ENCODE measurements around the gene THRAP3.

Gene THRAP3

GRCh38 chr1:36253161-36253862 lies 29.1 kb downstream of the THRAP3 start:
- peak; percentile 57 for DNase-seq

- DNase-seq, result no peak
These were observed 32.5 kb downstream of the THRAP3 start for GRCh38 chr1:36256558-36257374.

DNA sequence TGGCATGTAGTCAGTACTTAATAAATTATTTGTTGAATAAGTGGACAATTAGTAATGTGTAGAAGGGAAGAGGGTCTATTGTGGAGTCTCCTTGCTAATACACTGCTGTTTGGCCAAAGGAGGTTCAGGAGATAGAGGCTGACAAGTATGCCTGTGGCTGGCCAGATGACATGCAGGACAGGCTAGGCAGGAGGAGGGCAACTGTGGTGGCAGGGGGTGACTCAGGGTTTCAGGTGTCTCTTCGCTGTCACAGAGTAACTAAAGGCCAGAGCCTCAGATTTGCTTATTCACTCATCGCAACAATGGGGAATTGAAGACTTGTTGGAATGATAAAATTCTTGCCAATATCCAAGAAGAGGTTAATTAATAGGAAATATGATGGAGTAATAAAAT lies 33.1 kb downstream of the THRAP3 start:
- DNase-seq, result peak; percentile 42

- no peak for DNase-seq
These were observed 34.7 kb downstream of the THRAP3 start for GRCh38 chr1:36258960-36259344.

DNA sequence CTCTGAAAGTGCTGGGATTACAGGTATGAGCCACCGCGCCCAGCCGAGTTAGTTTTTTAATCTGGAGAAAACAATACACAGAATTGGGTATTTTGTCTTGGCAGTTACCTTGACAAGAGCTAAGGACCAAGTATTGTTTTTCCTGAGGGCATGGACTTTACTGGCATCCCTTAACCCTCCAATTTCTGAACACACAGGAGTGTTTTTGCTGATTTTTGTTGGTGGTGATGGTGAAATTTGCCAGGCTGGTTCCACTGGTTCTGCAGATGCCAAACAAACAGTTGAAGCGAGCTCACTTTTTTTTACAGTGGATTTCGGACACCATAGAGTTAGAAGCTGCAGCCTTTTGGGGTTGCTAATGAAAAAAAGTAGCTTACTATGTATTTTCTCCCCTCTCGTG lies 44.7 kb downstream of the THRAP3 start:
- no peak for DNase-seq

DNA sequence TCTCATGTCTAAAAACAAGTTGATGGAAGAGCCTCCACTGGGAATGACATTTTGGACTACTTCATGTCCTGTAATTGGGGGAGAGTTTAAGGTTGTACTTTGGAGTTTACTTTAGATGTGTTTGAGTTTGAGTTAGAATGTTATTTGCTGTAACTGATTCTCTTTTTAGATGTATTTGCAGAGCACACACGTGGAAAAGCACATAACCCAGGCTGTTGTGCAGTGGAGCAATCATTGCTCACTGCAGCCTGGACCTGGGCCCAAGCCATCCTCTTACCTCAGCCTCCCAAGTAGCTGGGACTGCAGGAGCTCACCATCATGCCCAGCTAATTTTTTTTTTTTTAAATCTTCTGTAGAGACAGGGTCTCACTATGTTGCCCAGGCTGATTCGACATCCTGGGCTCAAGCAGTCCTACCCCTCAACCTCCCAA lies 45.2 kb downstream of the THRAP3 start:
- no peak for DNase-seq

DNA sequence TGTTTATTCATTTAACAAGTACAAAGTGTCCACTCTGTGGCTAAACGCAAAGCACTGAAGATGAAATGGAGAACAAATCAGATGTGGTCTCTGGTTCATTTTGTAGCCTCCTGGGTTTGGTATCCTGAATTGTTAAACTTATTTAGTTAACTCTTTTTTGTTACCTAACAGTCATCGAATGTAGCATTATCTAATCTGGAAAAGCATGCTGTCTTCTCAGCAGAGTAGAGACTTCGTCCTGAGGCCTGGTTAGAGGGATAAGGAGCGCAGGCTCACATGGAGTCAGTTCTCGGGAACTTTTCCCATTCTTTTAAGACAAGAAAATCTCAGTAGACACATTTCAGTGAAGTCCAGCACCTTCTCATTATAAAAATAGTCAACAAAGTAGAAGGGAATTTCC lies 48.8 kb downstream of the THRAP3 start:
- no peak for DNase-seq

- no peak for DNase-seq
These were observed 50.0 kb downstream of the THRAP3 start for GRCh38 chr1:36274201-36274600.

DNA sequence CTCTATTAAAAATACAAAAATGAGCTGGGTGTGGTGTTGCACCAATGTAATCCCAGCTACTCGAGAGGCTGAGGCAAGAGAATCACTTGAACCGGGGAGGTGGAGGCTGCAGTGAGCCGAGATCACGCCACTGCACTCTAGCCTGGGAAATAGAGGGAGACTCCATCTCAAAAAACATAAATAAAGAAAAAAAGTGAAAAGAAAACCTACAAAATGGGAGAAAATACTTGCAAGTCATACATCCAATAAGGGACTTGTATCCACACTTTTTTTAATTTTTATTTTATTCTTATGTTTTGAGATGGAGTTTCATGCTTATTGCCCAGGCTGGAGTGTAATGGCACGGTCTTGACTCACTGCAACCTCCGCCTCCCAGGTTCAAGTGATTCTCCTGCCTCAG lies 52.4 kb downstream of the THRAP3 start:
- DNase-seq, result no peak

- no peak for DNase-seq
These were observed 55.0 kb downstream of the THRAP3 start for GRCh38 chr1:36279110-36279788.

DNA sequence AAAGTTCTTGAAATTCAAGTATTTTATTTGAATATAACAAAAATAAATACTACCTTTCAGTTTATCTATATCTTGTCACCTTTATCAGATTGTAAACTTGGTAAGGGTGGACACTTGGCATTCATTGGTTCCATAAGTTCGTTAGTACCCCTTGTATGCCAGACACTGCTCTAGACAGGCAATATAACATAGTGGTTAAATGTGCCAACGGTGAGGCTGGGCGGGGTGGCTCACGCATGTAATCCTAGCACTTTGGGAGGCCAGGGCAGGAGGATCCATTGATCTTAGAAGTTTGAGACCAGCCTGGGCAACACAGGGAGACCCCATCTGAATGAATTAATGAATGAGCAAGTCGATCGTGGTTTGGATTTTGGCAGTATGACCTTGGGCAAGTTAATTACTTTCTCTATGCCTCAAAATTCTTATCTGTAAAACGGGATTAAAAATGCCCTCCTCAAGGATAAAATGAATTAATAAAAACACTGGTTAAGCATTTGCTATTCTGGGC lies 55.6 kb downstream of the THRAP3 start:
- DNase-seq, result no peak

DNA sequence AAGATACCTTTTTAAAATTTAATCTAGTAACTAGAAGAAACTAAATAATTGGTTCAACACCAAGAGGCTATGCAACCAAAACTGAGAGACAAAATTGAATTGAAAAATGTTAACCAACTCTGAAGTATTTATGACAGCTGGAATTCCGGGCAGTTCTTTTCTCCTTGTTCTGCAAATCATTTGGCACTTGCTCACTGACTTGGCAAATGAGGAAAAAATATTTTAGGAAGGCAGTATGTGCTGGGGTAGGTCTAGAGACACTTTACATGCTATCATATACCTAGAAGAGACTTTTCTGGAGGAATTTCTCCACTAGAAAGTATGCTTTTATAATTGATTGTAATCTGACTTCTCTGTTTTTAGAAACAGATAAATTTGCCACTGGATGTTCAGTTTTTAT lies 59.8 kb downstream of the THRAP3 start:
- no peak for DNase-seq

DNA sequence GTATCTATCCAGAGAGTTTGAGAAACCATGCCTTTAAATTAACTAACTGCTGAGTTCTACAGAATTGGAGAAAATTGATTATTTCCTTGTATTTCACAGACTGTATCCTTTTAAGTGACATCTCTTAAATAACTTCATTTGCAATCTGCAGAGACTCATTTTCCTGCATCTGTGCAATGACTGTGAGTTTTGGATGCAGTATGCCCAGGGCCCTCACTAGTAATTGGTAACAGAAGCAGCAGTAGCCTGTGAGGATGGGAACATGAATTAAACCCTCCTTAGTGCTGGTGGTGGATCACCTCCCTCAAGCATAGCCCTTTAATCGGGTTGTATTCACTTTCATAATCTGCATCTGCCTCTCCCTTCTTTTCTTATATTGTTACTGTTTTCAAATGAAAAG lies 60.3 kb downstream of the THRAP3 start:
- DNase-seq, result no peak

GRCh38 chr1:36285443-36286101 lies 61.3 kb downstream of the THRAP3 start:
- peak; percentile 87 for DNase-seq

DNA sequence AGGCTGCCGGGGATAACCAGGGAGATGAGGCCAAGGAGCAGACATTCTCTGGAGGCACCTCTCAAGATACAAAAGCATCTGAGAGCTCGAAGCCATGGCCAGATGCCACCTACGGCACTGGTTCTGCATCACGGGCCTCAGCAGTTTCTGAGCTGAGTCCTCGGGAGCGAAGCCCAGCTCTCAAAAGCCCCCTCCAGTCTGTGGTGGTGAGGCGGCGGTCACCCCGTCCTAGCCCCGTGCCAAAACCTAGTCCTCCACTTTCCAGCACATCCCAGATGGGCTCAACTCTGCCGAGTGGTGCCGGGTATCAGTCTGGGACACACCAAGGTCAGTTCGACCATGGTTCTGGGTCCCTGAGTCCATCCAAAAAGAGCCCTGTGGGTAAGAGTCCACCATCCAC lies 62.6 kb downstream of the THRAP3 start:
- no peak for DNase-seq

- no peak for DNase-seq
These were observed 63.4 kb downstream of the THRAP3 start for GRCh38 chr1:36287595-36287994.

GRCh38 chr1:36295390-36295789 lies 71.1 kb downstream of the THRAP3 start:
- DNase-seq, result no peak

DNA sequence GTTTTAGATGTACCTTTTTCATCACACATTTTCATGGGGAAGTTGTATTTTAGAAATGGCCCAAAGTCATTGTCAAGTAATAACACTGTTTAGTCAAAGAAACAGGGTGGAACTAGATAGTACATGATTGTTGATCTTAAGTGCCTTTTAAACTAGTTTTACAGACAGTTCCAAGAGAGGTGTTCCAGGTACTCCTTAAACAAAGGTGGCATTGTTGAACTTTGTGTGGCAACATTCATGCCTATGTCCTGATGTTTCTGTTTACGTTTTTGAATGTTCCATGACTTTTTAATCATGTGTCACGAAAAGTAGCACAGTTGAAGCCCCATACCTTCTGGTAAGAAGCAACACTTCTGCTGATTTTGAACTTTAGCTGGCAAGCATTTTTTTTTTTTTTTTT lies 72.8 kb downstream of the THRAP3 start:
- no peak for DNase-seq

- no peak for DNase-seq
These were observed 74.4 kb downstream of the THRAP3 start for GRCh38 chr1:36298640-36299039.

GRCh38 chr1:36300526-36300925 lies 76.3 kb downstream of the THRAP3 start:
- DNase-seq, result no peak

- no peak for DNase-seq
These were observed 77.0 kb downstream of the THRAP3 start for GRCh38 chr1:36301220-36301619.

DNA sequence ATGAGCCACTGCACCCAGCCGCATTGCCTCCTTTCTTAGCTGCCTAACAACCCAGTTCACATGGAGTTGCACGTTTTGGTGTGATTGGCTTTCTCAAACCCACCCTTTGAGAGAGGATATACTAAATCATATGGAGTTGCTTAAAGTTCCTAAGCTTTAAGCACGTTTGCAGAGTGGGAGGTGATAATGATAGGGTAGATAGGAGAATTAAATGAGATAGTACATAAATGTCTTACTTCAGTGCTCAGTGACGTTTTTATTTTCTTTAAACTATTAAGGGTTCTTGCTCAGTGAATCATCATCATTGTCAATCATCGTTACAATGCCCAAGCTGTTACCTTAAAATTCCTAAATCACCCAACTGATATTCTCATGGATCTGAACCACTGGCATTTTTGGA lies 79.0 kb downstream of the THRAP3 start:
- no peak for DNase-seq
